Neural progenitor cell (in vitro differentiated cells): ENCODE results near the gene BRD7. TPM values are rescaled to one million over a fixed set of nuclear protein-coding genes. Genes with fewer than 3 reads are reported as not detected.

ENCODE experiments used
- DNase-seq: peaks from one replicate; pipeline ENCODE4 v3.0.0-alpha.2; 2016; ENCODE audit warnings: low spot score
- H2AFZ ChIP-seq: fragments of 200-600 bp; sonication (generic); replicated peaks from 2 replicates; pipeline ENCODE4 v1.6.1; 2016; ENCODE audit warnings: antibody characterized with exemption
- H3F3A ChIP-seq: fragments of 200-600 bp; sonication (generic); 2 replicates; pipeline ENCODE4 v1.6.1; 2016; ENCODE audit warnings: antibody characterized with exemption, low read depth
- H3K27ac ChIP-seq: fragments of 200-600 bp; sonication (generic); 2 replicates; pipeline ENCODE4 v1.5.1; 2016; ENCODE audit warnings: mild to moderate bottlenecking
- H3K27me3 ChIP-seq: fragments of 200-600 bp; sonication (generic); 2 replicates; pipeline ENCODE4 v1.6.1; 2016; ENCODE audit warnings: mild to moderate bottlenecking, moderate library complexity
- H3K36me3 ChIP-seq: fragments of 200-600 bp; sonication (generic); 2 replicates; pipeline ENCODE4 v1.5.1; 2016
- H3K4me1 ChIP-seq: fragments of 200-600 bp; sonication (generic); 2 replicates; pipeline ENCODE4 v1.6.1; 2016; ENCODE audit warnings: mixed run types
- H3K4me2 ChIP-seq: fragments of 200-600 bp; sonication (generic); 2 replicates; pipeline ENCODE4 v1.6.1; 2016
- H3K4me3 ChIP-seq: fragments of 200-600 bp; sonication (generic); 2 replicates; pipeline ENCODE4 v1.5.1; 2016
- H3K79me2 ChIP-seq: fragments of 200-600 bp; sonication (generic); 2 replicates; pipeline ENCODE4 v1.6.1; 2016; ENCODE audit warnings: low read depth
- H3K9ac ChIP-seq: fragments of 200-600 bp; sonication (generic); 2 replicates; pipeline ENCODE4 v1.6.1; 2016
- H3K9me3 ChIP-seq: fragments of 200-600 bp; sonication (generic); 2 replicates; pipeline ENCODE4 v1.5.1; 2016; ENCODE audit warnings: low read depth
- H4K20me1 ChIP-seq: fragments of 200-600 bp; sonication (generic); 2 replicates; pipeline ENCODE4 v1.6.1; 2016; ENCODE audit warnings: low read depth
- H3K27ac Mint-ChIP-seq: 3 replicates; pipeline ENCODE4 v1.8.0; 2021; ENCODE audit warnings: mixed read lengths
- H3K27me3 Mint-ChIP-seq: 2 replicates; pipeline ENCODE4 v1.8.0; 2022; ENCODE audit warnings: low read depth, mild to moderate bottlenecking, inconsistent platforms, moderate library complexity, mixed read lengths; ENCODE audit not compliant: insufficient read depth
- H3K36me3 Mint-ChIP-seq: 3 replicates; pipeline ENCODE4 v1.8.0; 2021; ENCODE audit warnings: mixed read lengths
- H3K4me1 Mint-ChIP-seq: 3 replicates; pipeline ENCODE4 v1.8.0; 2021; ENCODE audit warnings: mixed read lengths
- H3K4me3 Mint-ChIP-seq: 3 replicates; pipeline ENCODE4 v1.8.0; 2021; ENCODE audit warnings: mild to moderate bottlenecking, moderate library complexity, mixed read lengths
- H3K9me3 Mint-ChIP-seq: 3 replicates; pipeline ENCODE4 v1.8.0; 2020; ENCODE audit warnings: mixed read lengths
- EZH2 ChIP-seq: fragments of 200-600 bp; sonication (generic); IDR thresholded peaks from 2 replicates; pipeline ENCODE4 v1.6.1; 2017; ENCODE audit warnings: antibody characterized with exemption, mild to moderate bottlenecking, moderate library complexity
- EZH2phosphoT487 ChIP-seq: fragments of 200-600 bp; sonication (generic); IDR thresholded peaks from 2 replicates; pipeline ENCODE4 v1.6.1; 2017; ENCODE audit warnings: antibody characterized with exemption
- total RNA-seq: library from RNA; depleted of rRNA; stranded (reverse); fragments of >200 nt; gene quantifications from 2 replicates; pipeline ENCODE4 v1.2.3, GENCODE V29; 2015; ENCODE audit warnings: low replicate concordance
- TF ChIP-seq, protein P1 (sequence below): fragments of 200-600 bp; sonication (generic); IDR thresholded peaks from 2 replicates; pipeline ENCODE4 v1.5.1; 2017; ENCODE audit warnings: antibody characterized with exemption, mild to moderate bottlenecking

Gene BRD7
- total RNA-seq, 1 donor from 2014 or later = 164 TPM

GRCh38 chr16:50331570-50331969, 37.2 kb downstream of the BRD7 start:
- Histone ChIP-seq H3K27ac (no peak overlapping the region), H4K20me1 (peaks cover 17% of the 10 kb centered on the region), H3K4me2 (no peak overlapping the region), H3K4me1 (no peaks in the 10 kb centered on the region), H3K27me3 (no peaks in the 10 kb centered on the region), H3F3A (no peaks in the 10 kb centered on the region), H3K79me2 (peaks cover 18% of the 10 kb centered on the region), H3K36me3 (peaks cover 18% of the 10 kb centered on the region), H3K9ac (no peak overlapping the region), H3K9me3 (no peaks in the 10 kb centered on the region), H3K4me3 (no peak overlapping the region), H2AFZ (no peak overlapping the region)
- Mint-ChIP-seq H3K4me3 (no peak overlapping the region), H3K27me3 (no peaks in the 10 kb centered on the region), H3K27ac (peak overlapping the region; percentile 25), H3K36me3 (peaks cover 33% of the 10 kb centered on the region), H3K4me1 (no peaks in the 10 kb centered on the region), H3K9me3 (no peaks in the 10 kb centered on the region)
- DNase-seq = no peak
- TF ChIP-seq EZH2 (no peak), EZH2phosphoT487 (no peak)
- TF ChIP-seq, protein P1, sequence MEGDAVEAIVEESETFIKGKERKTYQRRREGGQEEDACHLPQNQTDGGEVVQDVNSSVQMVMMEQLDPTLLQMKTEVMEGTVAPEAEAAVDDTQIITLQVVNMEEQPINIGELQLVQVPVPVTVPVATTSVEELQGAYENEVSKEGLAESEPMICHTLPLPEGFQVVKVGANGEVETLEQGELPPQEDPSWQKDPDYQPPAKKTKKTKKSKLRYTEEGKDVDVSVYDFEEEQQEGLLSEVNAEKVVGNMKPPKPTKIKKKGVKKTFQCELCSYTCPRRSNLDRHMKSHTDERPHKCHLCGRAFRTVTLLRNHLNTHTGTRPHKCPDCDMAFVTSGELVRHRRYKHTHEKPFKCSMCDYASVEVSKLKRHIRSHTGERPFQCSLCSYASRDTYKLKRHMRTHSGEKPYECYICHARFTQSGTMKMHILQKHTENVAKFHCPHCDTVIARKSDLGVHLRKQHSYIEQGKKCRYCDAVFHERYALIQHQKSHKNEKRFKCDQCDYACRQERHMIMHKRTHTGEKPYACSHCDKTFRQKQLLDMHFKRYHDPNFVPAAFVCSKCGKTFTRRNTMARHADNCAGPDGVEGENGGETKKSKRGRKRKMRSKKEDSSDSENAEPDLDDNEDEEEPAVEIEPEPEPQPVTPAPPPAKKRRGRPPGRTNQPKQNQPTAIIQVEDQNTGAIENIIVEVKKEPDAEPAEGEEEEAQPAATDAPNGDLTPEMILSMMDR = no peak

DNA sequence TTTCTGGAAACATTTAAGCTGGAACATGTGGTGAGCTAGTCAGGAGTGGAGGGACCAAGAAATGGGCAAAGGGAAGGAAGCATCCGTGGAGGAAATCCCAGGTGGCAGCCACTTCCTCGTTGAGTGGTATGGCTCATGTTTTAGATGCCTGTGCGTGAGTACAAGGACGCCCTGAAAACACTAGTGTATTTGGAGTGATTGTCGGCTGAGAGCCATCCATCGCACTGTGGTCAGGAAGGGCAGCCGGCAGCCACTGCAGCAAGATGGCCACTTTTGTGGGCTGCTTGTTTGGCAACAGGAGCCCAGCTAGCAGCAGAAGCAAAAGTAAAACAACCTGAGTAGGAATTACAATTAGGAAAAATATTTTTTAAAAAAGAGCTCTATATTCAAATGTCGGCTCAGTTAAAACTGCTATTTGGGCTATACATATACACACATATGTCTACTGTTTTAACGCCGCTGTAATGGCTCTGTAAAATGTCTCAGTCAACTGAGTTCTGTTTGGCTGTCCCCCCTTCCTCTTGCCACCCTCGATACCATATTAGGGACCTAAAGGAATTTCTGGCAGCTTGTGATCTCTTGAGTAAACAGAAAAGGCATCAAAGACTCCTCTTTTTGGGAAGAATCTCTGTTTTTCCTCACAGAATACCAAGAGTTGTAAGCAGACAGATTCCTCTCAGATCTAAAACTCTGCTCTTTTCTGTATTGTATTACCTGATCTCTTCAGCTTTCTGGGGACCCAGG, 39.2 kb downstream of the BRD7 start:
- H2AFZ ChIP-seq = no peak overlapping the region
- no peaks in the 10 kb centered on the region for H3K4me1 ChIP-seq
- peaks cover 18% of the 10 kb centered on the region for H3K36me3 ChIP-seq
- no peaks in the 10 kb centered on the region for H3K27me3 ChIP-seq
- TF ChIP-seq EZH2phosphoT487 (no peak), EZH2 (no peak)
- TF ChIP-seq, protein P1 = no peak
- peaks cover 18% of the 10 kb centered on the region for H3K79me2 ChIP-seq
- no peaks in the 10 kb centered on the region for H3K9me3 ChIP-seq
- Mint-ChIP-seq H3K27ac (no peak overlapping the region), H3K36me3 (peaks cover 38% of the 10 kb centered on the region), H3K27me3 (no peaks in the 10 kb centered on the region), H3K9me3 (no peaks in the 10 kb centered on the region), H3K4me1 (no peaks in the 10 kb centered on the region), H3K4me3 (no peak overlapping the region)
- peak overlapping the region; percentile 8 for H3K27ac ChIP-seq
- no peaks in the 10 kb centered on the region for H3F3A ChIP-seq
- peaks cover 17% of the 10 kb centered on the region for H4K20me1 ChIP-seq
- no peak for DNase-seq
- no peak overlapping the region for H3K9ac ChIP-seq
- no peak overlapping the region for H3K4me3 ChIP-seq
- no peak overlapping the region for H3K4me2 ChIP-seq

GRCh38 chr16:50326835-50327465, 41.8 kb downstream of the BRD7 start:
- no peaks in the 10 kb centered on the region for H3F3A ChIP-seq
- no peak overlapping the region for H3K27ac ChIP-seq
- H3K4me3 ChIP-seq = no peak overlapping the region
- TF ChIP-seq, protein P1 = peak; percentile 65
- no peak for TF ChIP-seq EZH2
- H2AFZ ChIP-seq = no peak overlapping the region
- peaks cover 10% of the 10 kb centered on the region for H3K4me1 Mint-ChIP-seq
- no peak overlapping the region for H3K27ac Mint-ChIP-seq
- no peaks in the 10 kb centered on the region for H3K4me1 ChIP-seq
- H3K79me2 ChIP-seq = peaks cover 9% of the 10 kb centered on the region
- peaks cover 17% of the 10 kb centered on the region for H4K20me1 ChIP-seq
- H3K9me3 Mint-ChIP-seq = no peaks in the 10 kb centered on the region
- no peak overlapping the region for H3K9ac ChIP-seq
- DNase-seq = peak; percentile 68
- no peak overlapping the region for H3K4me2 ChIP-seq
- H3K27me3 ChIP-seq = no peaks in the 10 kb centered on the region
- H3K9me3 ChIP-seq = no peaks in the 10 kb centered on the region
- no peak overlapping the region for H3K4me3 Mint-ChIP-seq
- no peaks in the 10 kb centered on the region for H3K36me3 ChIP-seq
- peaks cover 34% of the 10 kb centered on the region for H3K36me3 Mint-ChIP-seq
- no peaks in the 10 kb centered on the region for H3K27me3 Mint-ChIP-seq
